ENCODE measurements around the gene PAQR8. TPM values are rescaled to one million over a fixed set of nuclear protein-coding genes. Genes with fewer than 3 reads are reported as not detected.
"Not testable (repeated sequence)": the region's sequence is repeated elsewhere in the genome, so short reads cannot be mapped to it uniquely, and the experiment has no call there.

The PAQR8 gene
- polyA plus RNA-seq, 3 donors from 2014 or later, result 2.9 to 6.5 (median 6.2) TPM

DNA sequence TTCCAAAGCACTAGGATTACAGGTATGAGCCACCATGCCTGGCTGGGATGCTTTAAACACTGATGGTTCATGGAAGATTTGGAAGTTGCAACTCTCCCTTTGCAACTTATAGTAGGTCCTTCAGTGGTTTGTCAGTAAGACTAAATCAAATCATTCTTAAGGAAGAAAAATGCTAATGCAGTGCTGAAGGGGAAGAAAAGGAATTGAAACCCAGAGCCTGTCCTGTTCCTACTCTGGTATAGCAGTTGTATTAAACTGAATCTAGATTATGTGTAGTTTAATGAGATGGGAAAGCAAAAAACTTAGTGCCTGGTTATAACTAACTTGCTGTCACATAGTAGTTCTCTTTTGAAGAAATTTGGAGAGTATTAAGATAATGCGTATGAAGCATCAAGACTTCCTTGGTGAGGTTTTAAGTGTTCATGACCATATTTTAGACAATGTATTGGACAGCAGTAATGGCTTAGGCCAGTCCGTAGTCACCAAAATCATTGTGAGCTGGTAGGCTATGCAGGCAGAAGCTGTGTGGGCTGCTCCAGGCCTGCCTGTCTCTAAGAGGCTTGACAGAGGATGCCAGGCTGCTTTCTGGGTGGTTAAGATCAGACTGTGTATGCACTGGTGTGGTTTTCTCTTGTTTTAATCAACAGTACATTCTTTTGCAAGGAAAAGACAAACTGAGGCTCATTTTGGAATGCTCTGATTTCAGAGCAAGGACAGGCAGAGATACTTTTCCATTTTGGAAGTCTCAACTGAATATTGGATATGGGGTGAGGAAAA, 14.0 kb downstream of the PAQR8 start:
- Mint-ChIP-seq H3K4me1 (peaks cover 21 to 24% of the 10 kb centered on the region in 2 donors), H3K4me3 (no peak overlapping the region), H3K27me3 (ENCODE audit: low read depth in 3 of 3) (no peaks in the 10 kb centered on the region), H3K27ac (peak overlapping the region in 2 of 6 donors; percentile 31 to 66), H3K36me3 (peaks cover 15 to 18% (median 17%) of the 10 kb centered on the region in 3 donors), H3K9me3 (no peaks in the 10 kb centered on the region)
- no peak for DNase-seq

DNA sequence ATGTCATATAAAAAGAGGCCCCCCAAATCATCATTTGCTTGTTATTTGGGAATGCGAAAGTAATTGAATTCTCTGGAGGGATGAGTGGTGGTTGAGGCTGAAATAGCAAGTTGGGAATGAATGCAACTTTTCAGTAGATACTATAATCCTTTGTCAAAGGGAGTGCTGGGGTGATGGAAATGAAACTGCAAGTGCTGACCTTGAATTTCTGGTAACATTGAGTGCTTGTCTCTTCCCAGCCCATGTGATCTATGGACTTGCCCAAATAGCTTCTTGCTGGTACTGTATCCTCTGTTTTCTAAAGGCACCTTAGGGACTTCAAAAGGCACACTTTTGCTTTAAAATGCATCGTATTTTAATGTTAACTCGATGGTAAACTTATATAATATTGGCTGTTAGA, 14.8 kb downstream of the PAQR8 start:
- peaks cover 15 to 18% (median 17%) of the 10 kb centered on the region in 3 donors for H3K36me3 Mint-ChIP-seq
- DNase-seq, result no peak
- H3K27ac Mint-ChIP-seq, result peak overlapping the region in 2 of 6 donors; percentile 18 to 56
- peaks cover 21 to 24% of the 10 kb centered on the region in 2 donors for H3K4me1 Mint-ChIP-seq
- H3K9me3 Mint-ChIP-seq, result no peaks in the 10 kb centered on the region
- no peak overlapping the region for H3K4me3 Mint-ChIP-seq
- no peaks in the 10 kb centered on the region for H3K27me3 Mint-ChIP-seq (ENCODE audit: low read depth in 3 of 3)

DNA sequence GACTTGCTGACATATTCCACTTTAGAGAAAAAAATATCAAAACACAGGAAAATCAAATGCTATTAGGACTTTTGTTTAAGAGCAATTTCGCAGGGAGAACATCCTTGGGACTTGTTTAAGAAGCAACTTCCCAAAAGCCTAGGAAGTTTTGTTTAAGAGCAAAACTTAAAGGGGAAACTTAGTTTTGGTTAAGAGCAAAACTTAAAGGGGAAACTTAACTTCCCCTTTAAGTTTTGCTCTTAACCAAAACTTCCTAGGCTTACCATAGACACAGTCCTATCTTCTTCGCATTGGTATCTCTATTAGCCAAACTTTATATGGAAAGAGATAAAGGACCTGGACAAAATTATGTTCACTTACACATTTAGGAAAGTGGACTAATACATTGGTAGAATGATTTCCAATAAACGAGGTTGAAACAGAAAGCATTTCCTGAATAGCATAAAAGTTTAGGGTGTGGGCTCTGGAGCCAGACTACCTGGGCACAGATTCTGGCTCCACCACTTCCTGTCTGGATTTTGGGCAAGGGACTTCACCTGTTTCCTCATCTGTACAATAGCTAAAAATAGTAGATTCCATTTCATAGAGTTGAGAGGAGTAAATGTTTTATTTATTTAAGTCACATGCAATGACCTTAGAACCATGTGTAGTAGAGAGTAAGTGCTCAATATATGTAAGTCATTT, 15.7 kb downstream of the PAQR8 start:
- DNase-seq, result no peak
- H3K4me3 Mint-ChIP-seq, result no peak overlapping the region
- peak overlapping the region in 2 of 6 donors; percentile 32 to 56 for H3K27ac Mint-ChIP-seq
- H3K4me1 Mint-ChIP-seq, result peaks cover 21 to 22% of the 10 kb centered on the region in 2 donors
- H3K9me3 Mint-ChIP-seq, result no peaks in the 10 kb centered on the region
- H3K36me3 Mint-ChIP-seq, result peaks cover 19 to 23% (median 22%) of the 10 kb centered on the region in 3 donors
- peaks cover 0 to 2% (median 0%) of the 10 kb centered on the region in 3 donors for H3K27me3 Mint-ChIP-seq (ENCODE audit: low read depth in 3 of 3)

DNA sequence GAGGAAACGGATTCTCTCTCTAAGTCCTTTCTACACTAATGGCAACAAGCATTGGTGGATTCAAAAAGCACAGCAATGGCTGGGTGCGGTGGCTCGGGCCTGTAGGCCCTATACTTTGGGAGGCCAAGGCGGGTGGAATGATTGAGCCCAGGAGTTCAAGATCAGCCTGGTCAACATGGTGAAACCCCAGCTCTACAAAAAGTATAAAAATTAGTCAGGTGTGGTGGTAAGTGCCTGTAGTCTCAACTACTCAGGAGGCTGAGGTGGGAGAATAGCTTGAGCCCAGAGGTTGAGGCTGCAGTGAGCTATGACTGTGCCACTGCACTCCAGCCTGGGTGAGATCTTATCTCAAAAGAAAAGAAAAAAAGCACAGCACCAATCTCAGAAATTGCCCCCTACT, 19.3 kb downstream of the PAQR8 start:
- Mint-ChIP-seq H3K9me3 (no peaks in the 10 kb centered on the region), H3K4me1 (peaks cover 16 to 22% of the 10 kb centered on the region in 2 donors), H3K27ac (no peak overlapping the region), H3K36me3 (peaks cover 7 to 9% (median 8%) of the 10 kb centered on the region in 3 donors), H3K4me3 (no peak overlapping the region), H3K27me3 (ENCODE audit: low read depth in 3 of 3) (peaks cover 0 to 2% (median 0%) of the 10 kb centered on the region in 3 donors)
- DNase-seq, result no peak

DNA sequence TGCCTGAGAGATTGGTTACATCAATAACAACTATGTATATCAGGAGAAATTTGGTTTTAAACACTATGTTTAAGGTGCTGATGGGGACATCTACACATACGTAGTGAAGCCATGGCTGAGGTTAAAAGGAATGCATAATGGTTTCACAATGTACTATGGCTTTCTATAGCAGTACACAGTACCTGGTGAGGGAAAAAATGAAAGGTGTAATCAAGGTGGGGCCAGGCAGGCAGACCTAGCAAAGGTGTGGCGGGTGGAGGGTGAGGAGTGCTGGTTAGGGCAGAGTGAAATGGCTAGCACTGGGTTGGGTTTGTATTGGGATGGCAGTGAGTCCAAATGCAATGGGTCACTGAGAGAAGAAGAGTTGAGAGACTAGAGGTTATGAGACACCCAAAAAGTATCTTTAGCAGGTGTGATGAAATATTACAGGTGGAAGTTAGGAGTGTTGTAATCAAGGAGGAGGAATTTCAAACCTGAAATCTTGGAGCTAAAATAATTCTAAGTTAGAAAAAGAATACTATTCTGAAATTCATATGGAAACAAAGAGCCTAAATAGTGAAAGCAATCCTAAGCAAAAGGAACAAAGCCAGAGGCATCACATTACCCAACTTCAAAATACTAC, 22.3 kb downstream of the PAQR8 start:
- H3K27ac Mint-ChIP-seq, result peak overlapping the region in 3 of 6 donors; percentile 35 to 63 (median 37)
- H3K4me3 Mint-ChIP-seq, result no peak overlapping the region
- peaks cover 0 to 2% (median 0%) of the 10 kb centered on the region in 3 donors for H3K27me3 Mint-ChIP-seq (ENCODE audit: low read depth in 3 of 3)
- H3K4me1 Mint-ChIP-seq, result peaks cover 9 to 13% of the 10 kb centered on the region in 2 donors
- H3K36me3 Mint-ChIP-seq, result peaks cover 4 to 5% (median 5%) of the 10 kb centered on the region in 3 donors
- DNase-seq, result no peak
- no peaks in the 10 kb centered on the region for H3K9me3 Mint-ChIP-seq

DNA sequence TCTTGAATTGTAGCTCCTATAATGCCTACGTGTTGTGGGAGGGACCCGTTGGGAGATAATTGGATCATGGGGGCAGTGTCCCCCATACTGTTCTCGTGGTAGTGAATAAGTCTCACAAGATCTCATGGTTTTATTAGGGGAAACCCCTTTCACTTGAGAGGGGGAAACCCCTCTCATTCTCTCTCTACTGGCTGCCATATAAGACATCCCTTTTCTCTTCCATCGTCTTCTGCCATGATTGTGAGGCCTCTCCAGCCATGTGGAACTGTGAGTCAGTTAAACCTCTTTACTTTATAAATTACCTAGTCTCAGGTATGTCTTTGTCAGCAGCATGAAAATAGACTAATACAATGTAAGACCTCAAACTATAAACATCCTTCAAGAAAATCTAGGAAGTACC, 23.1 kb downstream of the PAQR8 start:
- H3K9me3 Mint-ChIP-seq, result no peaks in the 10 kb centered on the region
- H3K27ac Mint-ChIP-seq, result no peak overlapping the region
- H3K4me1 Mint-ChIP-seq, result peaks cover 18 to 21% of the 10 kb centered on the region in 2 donors
- H3K36me3 Mint-ChIP-seq, result peaks cover 4 to 5% (median 5%) of the 10 kb centered on the region in 3 donors
- no peak for DNase-seq
- no peak overlapping the region for H3K4me3 Mint-ChIP-seq
- peaks cover 0 to 5% (median under 1%) of the 10 kb centered on the region in 3 donors for H3K27me3 Mint-ChIP-seq (ENCODE audit: low read depth in 3 of 3)

DNA sequence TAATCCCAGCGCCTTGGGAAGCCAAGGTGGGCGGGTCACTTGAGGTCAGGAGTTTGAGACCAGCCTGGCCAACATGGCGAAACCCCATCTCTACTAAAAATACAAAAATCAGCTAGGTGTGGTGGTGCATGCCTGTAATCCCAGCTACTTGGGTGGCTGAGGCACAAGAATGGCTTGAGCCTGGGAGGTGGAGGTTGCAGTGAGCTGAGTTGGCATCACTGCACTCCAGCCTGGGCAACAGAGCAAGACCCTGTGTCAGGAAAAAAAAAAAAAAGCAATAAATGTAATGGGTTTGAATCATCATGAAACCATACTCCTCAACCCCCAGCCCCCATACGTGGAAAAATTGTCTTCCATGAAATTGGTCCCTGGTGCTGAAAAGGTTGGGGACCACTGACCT, 26.2 kb downstream of the PAQR8 start:
- H3K27me3 Mint-ChIP-seq (ENCODE audit: low read depth in 3 of 3); DNase-seq; H3K36me3 Mint-ChIP-seq; H3K27ac Mint-ChIP-seq; H3K9me3 Mint-ChIP-seq; H3K4me3 Mint-ChIP-seq: not testable (repeated sequence)
- H3K4me1 Mint-ChIP-seq, result peaks cover 44 to 46% of the 10 kb centered on the region in 2 donors

DNA sequence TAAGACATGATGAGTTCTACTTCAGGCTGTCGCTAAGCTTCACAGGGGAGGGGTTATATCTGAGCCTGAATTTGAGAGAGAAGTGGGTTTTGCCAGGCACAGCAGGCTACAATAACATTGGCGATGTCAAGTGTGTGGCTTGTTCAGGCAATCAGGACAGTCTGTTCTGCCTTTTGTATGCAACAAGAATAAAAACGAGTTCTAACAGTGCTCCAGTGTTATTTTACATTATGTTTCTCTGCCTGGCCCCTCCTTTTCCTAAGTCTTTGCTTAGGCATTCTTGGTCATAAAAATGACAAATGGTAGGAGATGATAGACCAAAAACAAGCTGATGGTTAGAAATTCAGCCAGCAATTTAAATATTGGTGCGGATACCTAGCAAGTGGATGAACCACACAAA, 26.8 kb downstream of the PAQR8 start:
- Mint-ChIP-seq H3K4me3 (peak overlapping the region in 2 of 5 donors; percentile 26 to 73), H3K27ac (peak overlapping the region; percentile 5 to 97 (median 92)), H3K9me3 (no peaks in the 10 kb centered on the region), H3K27me3 (ENCODE audit: low read depth in 3 of 3) (peaks cover 4 to 7% (median 4%) of the 10 kb centered on the region in 3 donors), H3K4me1 (peaks cover 48 to 49% of the 10 kb centered on the region in 2 donors), H3K36me3 (no peaks in the 10 kb centered on the region)
- DNase-seq, result no peak

DNA sequence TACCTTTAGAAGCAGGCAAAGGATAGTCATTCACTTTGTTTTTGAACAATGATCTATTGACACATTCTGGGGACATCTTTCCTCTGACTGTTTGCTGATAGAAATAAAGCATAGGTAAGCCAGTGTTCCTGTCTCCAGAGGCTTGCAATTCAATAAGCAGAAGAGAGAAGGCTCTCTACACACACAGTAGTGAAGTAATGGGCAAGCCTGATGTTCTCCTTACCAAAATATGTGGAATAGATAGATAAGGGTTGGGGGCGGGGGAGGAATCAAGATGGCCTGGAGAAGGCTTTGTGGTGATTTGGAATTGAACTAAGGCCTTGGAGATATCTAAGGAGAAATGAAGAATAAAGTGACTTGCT, 27.3 kb downstream of the PAQR8 start:
- Mint-ChIP-seq H3K4me3 (peak overlapping the region in 4 of 5 donors; percentile 73 to 89 (median 80)), H3K4me1 (peaks cover 50 to 52% of the 10 kb centered on the region in 2 donors), H3K27me3 (ENCODE audit: low read depth in 3 of 3) (peaks cover 4 to 7% (median 4%) of the 10 kb centered on the region in 3 donors), H3K9me3 (no peaks in the 10 kb centered on the region), H3K36me3 (no peaks in the 10 kb centered on the region), H3K27ac (peak overlapping the region; percentile 82 to 97 (median 94))
- no peak for DNase-seq

DNA sequence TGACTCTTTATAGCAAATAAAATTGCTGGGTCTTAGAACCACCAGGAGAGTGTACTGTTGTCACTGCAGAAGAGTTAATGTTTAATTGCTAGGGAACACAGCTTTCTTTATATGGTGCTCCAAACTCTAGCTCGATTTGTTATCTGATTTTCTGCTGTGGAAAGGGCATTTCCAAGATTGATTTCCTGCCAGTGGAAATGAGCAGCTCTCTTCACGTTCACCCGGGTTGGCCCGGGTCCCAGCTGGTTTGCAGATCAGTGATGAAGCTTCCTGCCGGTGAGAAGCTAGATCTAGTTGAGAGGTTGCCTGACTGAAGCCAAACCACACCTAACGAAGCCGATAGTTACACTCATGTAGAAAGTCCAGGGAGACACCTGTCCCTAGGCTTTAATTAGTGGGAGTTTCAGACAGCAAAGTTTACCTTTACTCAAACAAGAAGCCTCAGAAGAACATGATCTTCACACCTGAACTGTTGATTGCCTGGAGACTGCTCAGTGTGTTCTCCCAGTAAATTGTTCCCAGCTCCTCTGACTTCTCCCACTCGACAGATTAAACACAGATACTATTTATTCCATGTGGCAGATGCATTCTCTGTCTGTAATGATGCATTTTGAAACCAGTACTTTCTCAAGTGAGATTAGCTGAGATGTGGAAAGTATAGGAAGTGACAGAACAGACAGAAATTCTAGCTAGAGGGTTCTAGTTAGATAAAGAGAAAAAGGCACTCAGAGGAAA, 27.8 kb downstream of the PAQR8 start:
- H3K36me3 Mint-ChIP-seq, result no peaks in the 10 kb centered on the region
- DNase-seq, result peak; percentile 24 to 35 (median 26)
- H3K27ac Mint-ChIP-seq, result peak overlapping the region; percentile 82 to 97 (median 94)
- no peaks in the 10 kb centered on the region for H3K9me3 Mint-ChIP-seq
- peaks cover 51 to 52% of the 10 kb centered on the region in 2 donors for H3K4me1 Mint-ChIP-seq
- peak overlapping the region; percentile 73 to 89 (median 79) for H3K4me3 Mint-ChIP-seq
- peaks cover 4 to 7% (median 4%) of the 10 kb centered on the region in 3 donors for H3K27me3 Mint-ChIP-seq (ENCODE audit: low read depth in 3 of 3)

DNA sequence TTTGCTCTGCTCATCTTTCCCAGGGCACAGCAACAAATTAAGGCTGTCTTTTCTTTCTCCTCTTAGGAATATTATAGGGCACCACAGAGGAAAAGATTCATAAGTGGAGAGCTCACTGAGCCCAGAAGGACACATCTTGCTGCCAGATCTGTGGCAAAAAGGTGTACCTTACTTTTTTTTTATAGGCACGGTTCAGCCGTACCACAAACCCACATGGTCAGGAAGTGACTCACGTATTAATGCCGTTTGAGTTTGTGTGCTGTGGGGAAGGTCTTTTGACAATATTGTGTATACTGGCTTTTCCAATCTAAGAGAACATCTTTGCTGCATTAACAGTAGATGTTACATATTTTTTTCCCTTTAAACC, 28.4 kb downstream of the PAQR8 start:
- H3K4me3 Mint-ChIP-seq, result peak overlapping the region; percentile 73 to 89 (median 79)
- peak; percentile 70 to 76 (median 75) for DNase-seq
- peaks cover 51 to 52% of the 10 kb centered on the region in 2 donors for H3K4me1 Mint-ChIP-seq
- H3K27ac Mint-ChIP-seq, result peak overlapping the region; percentile 82 to 97 (median 94)
- H3K9me3 Mint-ChIP-seq, result no peaks in the 10 kb centered on the region
- no peaks in the 10 kb centered on the region for H3K36me3 Mint-ChIP-seq
- peaks cover 4 to 7% (median 4%) of the 10 kb centered on the region in 3 donors for H3K27me3 Mint-ChIP-seq (ENCODE audit: low read depth in 3 of 3)

DNA sequence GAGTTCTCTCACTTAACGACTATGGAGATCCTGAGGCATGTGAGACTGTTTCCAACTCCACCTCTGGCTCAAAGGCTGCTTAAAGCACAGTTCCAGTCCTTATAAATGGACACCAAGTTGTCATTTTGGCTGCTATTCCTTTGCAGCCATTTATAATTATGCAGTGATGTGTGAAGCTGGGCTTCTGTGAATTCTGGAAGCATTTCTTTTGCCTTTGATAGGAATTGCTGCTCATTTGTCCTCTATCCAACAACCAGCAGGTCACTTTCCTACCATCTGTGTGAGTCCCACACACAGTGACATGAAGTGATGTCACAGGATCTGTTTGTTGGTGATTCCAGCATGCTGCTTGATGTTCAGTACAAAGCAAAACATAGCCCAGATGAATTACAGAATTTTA, 29.6 kb downstream of the PAQR8 start:
- Mint-ChIP-seq H3K4me3 (no peak overlapping the region), H3K4me1 (peaks cover 59 to 60% of the 10 kb centered on the region in 2 donors), H3K27me3 (ENCODE audit: low read depth in 3 of 3) (peaks cover 4 to 7% (median 4%) of the 10 kb centered on the region in 3 donors), H3K9me3 (no peaks in the 10 kb centered on the region), H3K27ac (peak overlapping the region in 5 of 6 donors; percentile 3 to 93 (median 40)), H3K36me3 (no peaks in the 10 kb centered on the region)
- DNase-seq, result no peak

DNA sequence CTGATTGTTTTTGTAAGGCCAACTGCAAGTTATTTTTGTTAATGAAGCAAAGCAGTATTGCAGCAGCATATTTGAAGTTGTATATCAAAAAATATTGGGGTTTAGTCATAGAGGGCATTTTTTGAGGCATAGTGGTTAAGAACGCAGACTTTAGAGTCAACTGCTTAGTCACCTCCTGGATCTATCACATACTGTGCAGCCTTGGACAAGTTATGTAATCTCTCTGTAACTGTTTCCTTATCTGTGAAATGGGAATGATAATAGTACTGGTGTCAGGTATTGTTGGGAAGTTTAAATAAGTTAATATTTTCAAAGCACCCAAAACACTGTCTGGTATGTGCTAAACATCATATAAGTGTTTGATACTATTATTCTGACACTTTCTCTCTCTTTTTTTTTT, 31.0 kb downstream of the PAQR8 start:
- H3K9me3 Mint-ChIP-seq, result no peaks in the 10 kb centered on the region
- H3K27ac Mint-ChIP-seq, result peak overlapping the region in 4 of 6 donors; percentile 24 to 75 (median 54)
- no peak for DNase-seq
- H3K36me3 Mint-ChIP-seq, result no peaks in the 10 kb centered on the region
- no peak overlapping the region for H3K4me3 Mint-ChIP-seq
- peaks cover 73% of the 10 kb centered on the region in 2 donors for H3K4me1 Mint-ChIP-seq
- H3K27me3 Mint-ChIP-seq (ENCODE audit: low read depth in 3 of 3), result peaks cover 4 to 8% (median 4%) of the 10 kb centered on the region in 3 donors

Data from immature natural killer cell (primary cell).